Measurements from ENCODE around the gene MRPS11.

GRCh38 chr15:88467935-88468528 is 524 bp downstream of the MRPS11 start:
- TF ChIP-seq, protein P1, sequence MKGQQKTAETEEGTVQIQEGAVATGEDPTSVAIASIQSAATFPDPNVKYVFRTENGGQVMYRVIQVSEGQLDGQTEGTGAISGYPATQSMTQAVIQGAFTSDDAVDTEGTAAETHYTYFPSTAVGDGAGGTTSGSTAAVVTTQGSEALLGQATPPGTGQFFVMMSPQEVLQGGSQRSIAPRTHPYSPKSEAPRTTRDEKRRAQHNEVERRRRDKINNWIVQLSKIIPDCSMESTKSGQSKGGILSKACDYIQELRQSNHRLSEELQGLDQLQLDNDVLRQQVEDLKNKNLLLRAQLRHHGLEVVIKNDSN (CRISPR knock-in tag; IDR thresholded peaks at IDR 0.05) = no peak
- TF ChIP-seq, protein P2, sequence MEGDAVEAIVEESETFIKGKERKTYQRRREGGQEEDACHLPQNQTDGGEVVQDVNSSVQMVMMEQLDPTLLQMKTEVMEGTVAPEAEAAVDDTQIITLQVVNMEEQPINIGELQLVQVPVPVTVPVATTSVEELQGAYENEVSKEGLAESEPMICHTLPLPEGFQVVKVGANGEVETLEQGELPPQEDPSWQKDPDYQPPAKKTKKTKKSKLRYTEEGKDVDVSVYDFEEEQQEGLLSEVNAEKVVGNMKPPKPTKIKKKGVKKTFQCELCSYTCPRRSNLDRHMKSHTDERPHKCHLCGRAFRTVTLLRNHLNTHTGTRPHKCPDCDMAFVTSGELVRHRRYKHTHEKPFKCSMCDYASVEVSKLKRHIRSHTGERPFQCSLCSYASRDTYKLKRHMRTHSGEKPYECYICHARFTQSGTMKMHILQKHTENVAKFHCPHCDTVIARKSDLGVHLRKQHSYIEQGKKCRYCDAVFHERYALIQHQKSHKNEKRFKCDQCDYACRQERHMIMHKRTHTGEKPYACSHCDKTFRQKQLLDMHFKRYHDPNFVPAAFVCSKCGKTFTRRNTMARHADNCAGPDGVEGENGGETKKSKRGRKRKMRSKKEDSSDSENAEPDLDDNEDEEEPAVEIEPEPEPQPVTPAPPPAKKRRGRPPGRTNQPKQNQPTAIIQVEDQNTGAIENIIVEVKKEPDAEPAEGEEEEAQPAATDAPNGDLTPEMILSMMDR (IDR thresholded peaks at IDR 0.05 in 2 of 3, conservative IDR thresholded peaks at IDR 0.05 in 1 of 3; ENCODE audit: insufficient read depth in 2 of 3, low read depth in 1 of 3, low read length in 3 of 3) = peak; percentile 7 to 49 (median 40); a peak in 4 of 6 replicates
- TF ChIP-seq ZNF699 (CRISPR knock-in tag; IDR thresholded peaks at IDR 0.05; ENCODE audit: insufficient replicate concordance) (no peak), ELK1 (CRISPR knock-in tag; IDR thresholded peaks at IDR 0.05) (no peak), PHF20 (IDR thresholded peaks at IDR 0.05; ENCODE audit: partially characterized antibody) (no peak), KLF13 (tag; IDR thresholded peaks at IDR 0.05; ENCODE audit: borderline replicate concordance, low read depth) (no peak), POLR2A (conservative IDR thresholded peaks at IDR 0.05) (no peak), ETV1 (tag; conservative IDR thresholded peaks at IDR 0.05; ENCODE audit: low read depth) (no peak), RNF2 (IDR thresholded peaks at IDR 0.05) (no peak), AFF4 (CRISPR knock-in tag; IDR thresholded peaks at IDR 0.05) (no peak), ARHGAP35 (IDR thresholded peaks at IDR 0.05; ENCODE audit: partially characterized antibody) (no peak), PTRF (tag; IDR thresholded peaks at IDR 0.05) (no peak), ATF4 (CRISPR knock-in tag; IDR thresholded peaks at IDR 0.05) (no peak)

All from K562 (cell line).